GM11168 (cell line): ENCODE results near the gene STXBP5.

Source experiments
- in situ Hi-C: fragments of 300-500 bp; cut with MboI; formaldehyde crosslinking; loops from one replicate; pipeline ENCODE4 v1.12.0; 2022; ENCODE audit warnings: low sequenced_read_pairs; ENCODE audit not compliant: unreplicated experiment

The STXBP5 gene

GRCh38 chr6:147416622-147417021 is 212.4 kb downstream of the STXBP5 start:
- in situ Hi-C loops: no loop called here

DNA sequence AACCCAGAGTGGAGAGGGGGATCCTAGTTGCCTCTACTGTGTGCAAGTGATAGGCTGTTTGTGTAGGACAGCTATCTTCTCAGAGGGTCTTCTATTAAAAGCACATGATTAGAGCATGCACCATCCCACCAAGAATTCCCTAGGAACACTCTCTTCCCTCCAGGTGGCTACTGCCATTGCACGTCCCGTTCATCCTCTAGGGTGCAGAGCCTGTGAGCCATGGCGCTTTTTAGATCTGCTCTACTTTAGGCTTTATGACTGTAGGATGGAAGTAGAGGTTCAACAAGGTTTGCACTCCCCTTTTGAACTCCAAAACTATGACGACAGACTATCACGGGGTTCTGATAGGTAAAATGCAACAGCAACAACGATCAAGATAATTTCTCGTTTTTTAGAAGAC is 213.7 kb downstream of the STXBP5 start:
- in situ Hi-C loops: no loop called here

GRCh38 chr6:147418523-147418922 is 214.3 kb downstream of the STXBP5 start:
- in situ Hi-C loops: no loop called here

DNA sequence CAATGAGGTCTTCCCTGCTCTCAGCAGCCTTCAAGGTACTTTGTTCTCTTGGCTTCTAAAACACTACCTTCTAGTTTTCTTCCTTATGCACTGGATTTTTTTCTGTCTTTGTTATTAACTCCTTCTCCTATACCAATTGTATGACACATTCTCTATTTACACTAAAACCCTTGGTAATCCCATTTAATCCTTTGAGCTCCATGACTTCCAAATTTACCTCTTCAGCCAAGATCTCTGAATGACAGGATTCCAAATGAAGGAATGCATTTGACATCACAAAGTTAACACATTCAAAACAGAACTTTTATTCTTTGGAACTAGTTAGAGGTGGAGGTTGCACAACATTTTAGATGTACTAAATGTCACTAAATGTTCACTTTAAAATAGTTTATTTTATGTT is 217.7 kb downstream of the STXBP5 start:
- in situ Hi-C loops: no loop called here

DNA sequence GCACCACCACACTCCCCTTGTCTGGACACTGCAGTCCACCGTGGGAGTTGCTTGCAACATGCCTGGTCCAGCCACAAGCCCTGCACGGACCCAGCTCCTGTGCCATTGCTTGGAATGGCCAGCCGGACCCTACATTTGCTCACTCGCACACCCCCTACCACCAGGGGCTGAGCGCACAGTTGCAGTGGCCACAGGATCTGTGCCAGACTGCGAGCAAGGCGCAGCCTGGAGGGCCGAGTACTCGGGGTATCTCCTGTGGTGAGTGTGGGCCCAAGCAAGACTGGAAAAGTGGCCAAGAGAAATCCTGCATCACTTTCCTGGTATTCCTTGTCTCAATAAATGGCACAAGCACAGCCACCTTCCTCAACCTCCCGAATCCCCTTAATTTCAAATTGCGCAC is 218.9 kb downstream of the STXBP5 start:
- in situ Hi-C loops: no loop called here

GRCh38 chr6:147429794-147430193 is 225.6 kb downstream of the STXBP5 start:
- in situ Hi-C loops: no loop called here

- in situ Hi-C loops: no loop called here
These were observed 226.6 kb downstream of the STXBP5 start for GRCh38 chr6:147430811-147431210.

GRCh38 chr6:147434076-147434475 is 229.9 kb downstream of the STXBP5 start:
- in situ Hi-C loops: no loop called here

DNA sequence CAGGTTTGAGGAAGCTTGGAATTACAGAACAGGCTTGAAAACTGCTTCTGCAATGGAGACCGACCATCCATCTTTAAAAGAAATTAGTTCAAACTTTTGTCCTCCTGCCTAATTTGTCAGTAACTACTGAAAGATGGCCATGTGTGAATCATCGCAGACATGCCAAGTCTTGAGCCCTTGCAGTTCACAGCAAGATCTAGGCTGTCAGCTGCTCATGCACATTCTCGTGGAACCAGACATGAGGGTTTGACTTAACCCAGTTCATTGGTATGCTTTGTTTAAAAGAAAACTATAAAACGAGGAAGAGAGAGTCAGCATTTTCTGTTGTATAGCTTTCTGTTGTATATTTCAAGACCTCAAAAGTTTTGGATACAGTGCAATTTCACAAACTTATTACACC is 230.3 kb downstream of the STXBP5 start:
- in situ Hi-C loops: no loop called here

GRCh38 chr6:147437615-147438014 is 233.4 kb downstream of the STXBP5 start:
- in situ Hi-C loops: no loop called here

DNA sequence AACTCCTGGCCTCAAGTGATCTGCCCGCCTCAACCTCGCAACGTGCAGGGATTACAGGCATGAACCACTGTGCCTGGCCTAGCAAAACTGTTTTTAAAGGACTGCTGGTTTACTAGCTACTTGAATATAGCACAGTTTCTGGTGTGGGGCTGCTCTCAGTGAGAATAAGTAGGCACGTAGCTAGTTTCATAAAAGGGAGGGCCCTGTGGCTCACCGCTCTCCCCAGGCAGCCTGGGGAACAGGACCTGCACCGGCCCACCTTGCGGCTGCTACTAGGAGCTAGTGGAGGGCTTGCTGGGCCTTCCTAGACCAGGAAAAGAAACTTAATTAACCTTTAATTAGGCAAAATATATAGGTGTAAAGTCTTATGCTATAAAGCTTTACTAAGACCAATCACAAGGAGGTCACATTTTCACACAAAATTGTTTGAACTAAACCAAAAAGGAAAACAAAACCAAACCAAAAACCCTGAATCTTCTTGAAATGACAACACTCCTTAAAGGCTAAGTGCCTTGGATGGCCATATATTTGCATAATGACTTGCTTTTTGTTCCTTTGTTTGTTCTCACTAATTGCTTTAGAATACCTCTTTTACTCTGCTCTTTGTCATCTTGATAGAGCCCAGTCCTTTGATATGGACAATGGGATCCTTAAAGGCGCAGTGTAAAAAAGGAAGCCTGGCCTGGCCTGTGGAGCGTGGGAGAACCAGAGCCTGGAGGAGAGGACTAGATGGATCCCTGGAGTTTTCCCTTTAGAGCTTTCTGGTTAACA is 234.7 kb downstream of the STXBP5 start:
- in situ Hi-C loops: no loop called here
